A549 treated with Hydrocortisone at 1 μM for 4 hours (cell line): ENCODE results near the gene RELN. TPM values are rescaled to one million over a fixed set of nuclear protein-coding genes. Genes with fewer than 3 reads are reported as not detected.

Experiments
- total RNA-seq: library from RNA; stranded (reverse); fragments of 200-300 nt; extraction: Qiagen RNA extraction; gene quantifications from 5 replicates; pipeline ENCODE4 v1.2.3, GENCODE V29; 2022

Gene RELN
- 0.01 to 0.15 TPM (median 0.01 TPM) in 4 of 5 replicates, not detected in the other for total RNA-seq

DNA sequence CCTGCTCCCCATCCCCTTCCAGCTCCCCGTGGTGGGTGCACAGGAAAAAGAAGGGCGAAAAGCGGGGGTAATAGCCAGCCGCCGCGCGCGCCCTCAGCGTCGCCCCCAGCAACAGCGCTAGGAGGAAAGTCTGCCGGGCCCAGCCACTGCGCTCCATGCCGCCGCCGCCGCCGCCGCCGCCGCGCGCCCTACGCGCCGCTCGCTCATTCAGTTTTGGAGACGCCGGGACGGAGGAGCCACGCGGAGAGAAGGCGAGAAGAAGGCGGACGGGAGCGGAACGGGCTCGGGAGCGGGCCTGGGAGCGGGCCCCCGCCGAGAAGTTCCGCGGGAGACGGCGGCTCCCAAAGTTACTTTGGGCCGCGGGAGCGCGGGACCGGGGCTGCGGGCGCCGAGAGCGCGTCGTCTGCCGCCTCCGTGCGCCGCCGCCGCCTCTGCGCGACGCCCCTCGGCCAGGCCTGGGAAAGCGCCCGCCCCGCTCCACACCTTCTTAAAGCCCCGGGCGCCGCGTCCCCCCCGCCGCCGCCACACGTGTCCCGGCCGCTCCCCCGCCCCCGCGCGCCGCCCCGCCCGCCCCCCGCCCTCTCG is at the start of gene RELN:
RELN (minus strand) TSS at position 459 of the 585 bp plus-strand sequence; CDS start at position 157, 302 bp downstream.

DNA sequence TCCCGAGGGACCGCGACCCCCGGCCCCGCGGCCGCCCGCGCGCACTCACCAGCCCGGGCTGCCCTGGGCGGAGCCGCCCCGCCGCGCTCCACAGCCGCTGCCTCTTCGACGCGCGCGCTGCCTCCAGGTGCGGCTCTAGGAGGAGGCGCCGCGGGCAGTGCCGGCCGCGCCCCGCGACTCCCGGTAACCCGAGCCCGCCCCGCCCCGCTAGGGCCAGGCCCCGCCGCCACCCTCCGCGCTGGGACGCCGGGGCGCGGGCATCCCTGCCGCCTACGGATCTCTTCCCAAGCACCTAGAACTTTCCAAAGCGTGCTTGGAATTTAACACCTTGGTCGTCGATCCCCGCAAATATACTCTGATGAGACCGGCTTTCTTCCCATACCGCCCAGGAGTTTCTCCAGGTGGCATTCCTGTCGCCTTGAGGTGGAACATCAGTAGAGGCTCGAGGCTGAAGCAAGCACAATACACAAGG is 543.4 kb downstream of the RELN start, which contains the start of gene SLC26A5:
SLC26A5 (minus strand) TSS at position 159 of the 472 bp plus-strand sequence. CDS start 24,693 bp downstream, outside the sequence.

Other genes with a start within 250 kb of the RELN start
- 28.3 to 29.1 TPM (median 28.6 TPM) in 5 replicates for gene ORC5, start 218.4 kb upstream of the RELN start, total RNA-seq